ENCODE data around the gene SCARB2.

SCARB2 gene

GRCh38 chr4:76226418-76226817 is 12.8 kb upstream of the SCARB2 start:
- no peak for DNase-seq (ENCODE audit: low spot score)

- DNase-seq (ENCODE audit: low spot score) = no peak
Observed at GRCh38 chr4:76224171-76224570, 10.5 kb upstream of the SCARB2 start.

GRCh38 chr4:76219299-76220055 is 5.9 kb upstream of the SCARB2 start:
- DNase-seq (ENCODE audit: low spot score) = no peak

GRCh38 chr4:76216975-76217814 is 3.6 kb upstream of the SCARB2 start:
- DNase-seq (ENCODE audit: low spot score) = no peak

GRCh38 chr4:76216524-76216923 is 2.9 kb upstream of the SCARB2 start:
- DNase-seq (ENCODE audit: low spot score) = no peak

- no peak for DNase-seq (ENCODE audit: low spot score)
Observed at GRCh38 chr4:76215077-76215476, 1.5 kb upstream of the SCARB2 start.

GRCh38 chr4:76214177-76214675 is 602 bp upstream of the SCARB2 start:
- no peak for DNase-seq (ENCODE audit: low spot score)

- no peak for DNase-seq (ENCODE audit: low spot score)
Observed at GRCh38 chr4:76212851-76213414, 691 bp downstream of the SCARB2 start.

- no peak for DNase-seq (ENCODE audit: low spot score)
Observed at GRCh38 chr4:76211769-76212708, 1.6 kb downstream of the SCARB2 start.

GRCh38 chr4:76210452-76210851 is 3.2 kb downstream of the SCARB2 start:
- DNase-seq (ENCODE audit: low spot score) = no peak

- no peak for DNase-seq (ENCODE audit: low spot score)
Observed at GRCh38 chr4:76209881-76210280, 3.7 kb downstream of the SCARB2 start.

- DNase-seq (ENCODE audit: low spot score) = no peak
Observed at GRCh38 chr4:76208005-76208765, 5.4 kb downstream of the SCARB2 start.

GRCh38 chr4:76207549-76207948 is 6.1 kb downstream of the SCARB2 start:
- DNase-seq (ENCODE audit: low spot score) = no peak

GRCh38 chr4:76206222-76206942 is 7.2 kb downstream of the SCARB2 start:
- DNase-seq (ENCODE audit: low spot score) = no peak

GRCh38 chr4:76205476-76205875 is 8.1 kb downstream of the SCARB2 start:
- no peak for DNase-seq (ENCODE audit: low spot score)

- no peak for DNase-seq (ENCODE audit: low spot score)
Observed at GRCh38 chr4:76204936-76205335, 8.7 kb downstream of the SCARB2 start.

GRCh38 chr4:76203541-76203940 is 10.1 kb downstream of the SCARB2 start:
- no peak for DNase-seq (ENCODE audit: low spot score)

GRCh38 chr4:76201276-76201675 is 12.3 kb downstream of the SCARB2 start:
- no peak for DNase-seq (ENCODE audit: low spot score)

GRCh38 chr4:76200771-76201231 is 12.8 kb downstream of the SCARB2 start:
- DNase-seq (ENCODE audit: low spot score) = no peak

GRCh38 chr4:76199664-76200211 is 13.9 kb downstream of the SCARB2 start:
- no peak for DNase-seq (ENCODE audit: low spot score)

All from iPS-NIHi11 (cell line).